GM23338 (cell line): Measurements from ENCODE around the gene NDUFS2. TPM values are rescaled to one million over a fixed set of nuclear protein-coding genes. Genes with fewer than 3 reads are reported as not detected.

Source experiments
- ATAC-seq: fragments of 200-7000 bp; cut with Tn5 transposase; 3 replicates; pipeline ENCODE4 v1.9.1; 2020
- DNase-seq: peaks from one replicate; pipeline ENCODE4 v3.0.0-alpha.2; 2015; ENCODE audit warnings: low spot score
- H2AFZ ChIP-seq: fragments of 200-600 bp; sonication (generic); 2 replicates; pipeline ENCODE4 v1.8.0; 2016; ENCODE audit warnings: antibody characterized with exemption, mild to moderate bottlenecking, moderate library complexity
- H3F3A ChIP-seq: fragments of 200-600 bp; sonication (generic); replicated peaks from 2 replicates; pipeline ENCODE4 v1.8.0; 2017; ENCODE audit warnings: antibody characterized with exemption, mixed run types, low read depth
- H3K27ac ChIP-seq: fragments of 200-600 bp; sonication (generic); 2 replicates; pipeline ENCODE4 v1.6.1; 2016; ENCODE audit warnings: low read depth
- H3K27me3 ChIP-seq: fragments of 200-600 bp; sonication (generic); 2 replicates; pipeline ENCODE4 v1.8.0; 2016; ENCODE audit warnings: mild to moderate bottlenecking, mixed run types, moderate library complexity; ENCODE audit not compliant: insufficient read depth
- H3K36me3 ChIP-seq: fragments of 200-600 bp; sonication (generic); 2 replicates; pipeline ENCODE4 v1.8.0; 2016; ENCODE audit warnings: mild to moderate bottlenecking; ENCODE audit not compliant: insufficient read depth
- H3K4me1 ChIP-seq: fragments of 200-600 bp; sonication (generic); 2 replicates; pipeline ENCODE4 v1.8.0; 2016; ENCODE audit warnings: mild to moderate bottlenecking, moderate library complexity; ENCODE audit not compliant: insufficient read depth
- H3K4me2 ChIP-seq: fragments of 200-600 bp; sonication (generic); 2 replicates; pipeline ENCODE4 v1.7.1; 2017; ENCODE audit warnings: mixed run types
- H3K4me3 ChIP-seq: fragments of 200-600 bp; sonication (generic); 2 replicates; pipeline ENCODE4 v1.6.1; 2016; ENCODE audit warnings: mixed run types
- H3K79me2 ChIP-seq: fragments of 200-600 bp; sonication (generic); replicated peaks from 2 replicates; pipeline ENCODE4 v1.8.0; 2017; ENCODE audit warnings: mild to moderate bottlenecking; ENCODE audit not compliant: insufficient read depth
- H3K9me2 ChIP-seq: fragments of 200-600 bp; sonication (generic); 2 replicates; pipeline ENCODE4 v1.8.0; 2017; ENCODE audit not compliant: insufficient read depth
- H4K20me1 ChIP-seq: fragments of 200-600 bp; sonication (generic); replicated peaks from 2 replicates; pipeline ENCODE4 v1.8.0; 2017; ENCODE audit warnings: mild to moderate bottlenecking; ENCODE audit not compliant: insufficient read depth
- H3K27ac Mint-ChIP-seq: 2 replicates; pipeline ENCODE4 v1.8.0; 2020; ENCODE audit warnings: inconsistent platforms, mild to moderate bottlenecking, moderate library complexity, mixed read lengths
- H3K27me3 Mint-ChIP-seq: 3 replicates; pipeline ENCODE4 v1.8.0; 2022; ENCODE audit warnings: low read depth, mild to moderate bottlenecking, moderate library complexity, mixed read lengths, inconsistent platforms; ENCODE audit not compliant: insufficient read depth, poor library complexity
- H3K36me3 Mint-ChIP-seq: 3 replicates; pipeline ENCODE4 v1.8.0; 2021; ENCODE audit warnings: low read depth, mild to moderate bottlenecking, inconsistent platforms, moderate library complexity, mixed read lengths
- H3K4me1 Mint-ChIP-seq: 3 replicates; pipeline ENCODE4 v1.8.0; 2020; ENCODE audit warnings: mild to moderate bottlenecking, inconsistent platforms, mixed read lengths
- H3K4me3 Mint-ChIP-seq: 3 replicates; pipeline ENCODE4 v1.8.0; 2021; ENCODE audit warnings: moderate library complexity, mild to moderate bottlenecking, inconsistent platforms, mixed read lengths
- H3K9me3 Mint-ChIP-seq: 3 replicates; pipeline ENCODE4 v1.8.0; 2020; ENCODE audit warnings: moderate library complexity, mild to moderate bottlenecking, inconsistent platforms, mixed read lengths
- CREB1 ChIP-seq: fragments of 250-450 bp; sonication (Bioruptor Pico); IDR thresholded peaks from 2 replicates; pipeline ENCODE4 v1.5.0; 2020; ENCODE audit warnings: low read depth, mild to moderate bottlenecking, moderate library complexity
- EZH2phosphoT487 ChIP-seq: fragments of 200-600 bp; sonication (generic); IDR thresholded peaks from one replicate; pipeline ENCODE4 v1.8.1; 2018; ENCODE audit warnings: antibody characterized with exemption; ENCODE audit not compliant: unreplicated experiment
- POLR2AphosphoS5 ChIP-seq: IDR thresholded peaks from 2 replicates; pipeline ENCODE4 v1.6.1; 2016; ENCODE audit warnings: antibody characterized with exemption, low read depth
- ZNF331 ChIP-seq: fragments of 250-450 bp; sonication (Bioruptor Pico); IDR thresholded peaks from 2 replicates; pipeline ENCODE4 v1.5.0; 2020; ENCODE audit warnings: low read depth, mild to moderate bottlenecking, moderate library complexity
- polyA plus RNA-seq: library from polyadenylated mRNA; unstranded; fragments of >200 nt; fragmentation: Nextera tagmentation; extraction: Ambion mirVana; gene quantifications from 2 replicates; pipeline ENCODE4 v1.2.1, GENCODE V29; 2016
- total RNA-seq: library from RNA; depleted of rRNA; stranded (reverse); fragments of >200 nt; shearing (Covaris generic); gene quantifications from 2 replicates; pipeline ENCODE4 v1.2.3, GENCODE V29; 2014
- TF ChIP-seq, protein P1 (sequence below), 2 experiments: fragments of 200-600 bp in 1 of 2; sonication (generic) in 1 of 2; conservative IDR thresholded peaks; 2 replicates each; pipeline versions ENCODE4 v1.5.1 to v1.6.1; 2016 to 2017; ENCODE audit warnings: antibody characterized with exemption in 2 of 2, low read depth in 2 of 2, mild to moderate bottlenecking in 2 of 2, moderate library complexity in 1 of 2
- TF ChIP-seq, protein P2 (sequence below): IDR thresholded peaks from 2 replicates; pipeline ENCODE4 v1.6.1; 2016; ENCODE audit warnings: antibody characterized with exemption

The NDUFS2 gene
- total and polyA plus RNA-seq, 2 experiments from 2014 or later = 56.7 to 131 TPM

DNA sequence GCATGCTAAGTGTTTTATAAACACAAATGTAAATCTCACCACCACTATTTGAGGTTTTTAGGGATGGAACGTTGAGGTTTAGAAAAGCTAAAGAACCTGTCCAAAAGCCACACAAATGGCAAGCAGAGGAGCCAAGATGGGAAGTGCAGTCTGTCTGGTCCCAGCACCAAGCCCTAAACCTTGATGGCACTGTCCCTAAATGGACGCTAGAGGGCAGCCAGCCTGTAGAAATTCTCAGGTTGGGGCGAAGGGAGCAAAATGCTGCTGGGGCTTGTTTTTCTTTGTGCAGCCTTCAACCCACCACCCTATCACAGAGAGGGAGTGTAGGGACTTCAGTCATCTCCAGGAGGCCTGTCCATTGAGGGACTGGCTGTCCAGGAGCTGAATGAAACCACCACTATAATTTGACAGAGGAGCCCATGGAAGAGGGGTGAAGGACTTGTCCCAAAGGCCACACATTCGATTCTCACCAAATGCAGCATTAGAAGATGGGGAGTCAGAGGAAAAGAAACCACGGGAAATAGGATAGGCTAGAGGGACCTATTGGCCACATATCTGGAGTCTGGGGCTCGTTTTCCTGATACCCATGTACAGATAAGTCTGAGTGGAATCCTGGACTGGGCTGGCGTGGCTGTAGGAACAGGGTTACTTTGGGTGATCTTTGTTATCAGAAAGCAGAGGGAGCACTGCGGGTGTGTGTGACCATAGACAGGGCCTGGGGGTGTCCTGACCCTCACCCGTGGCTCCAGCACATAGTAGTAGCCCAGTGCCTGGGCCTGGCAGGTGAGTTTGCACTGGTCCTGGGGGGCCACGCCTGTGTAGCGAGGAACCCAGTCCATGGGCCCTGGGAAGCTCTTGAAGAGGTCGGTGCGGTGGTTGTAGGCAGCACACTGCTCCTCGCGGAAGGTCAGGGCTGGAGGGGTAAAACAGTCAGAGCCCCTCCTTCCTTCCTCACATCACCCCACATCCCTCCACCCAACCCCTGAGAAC, 9.4 kb upstream of the NDUFS2 start:
- DNase-seq = peak; percentile 93
- TF ChIP-seq, protein P1, sequence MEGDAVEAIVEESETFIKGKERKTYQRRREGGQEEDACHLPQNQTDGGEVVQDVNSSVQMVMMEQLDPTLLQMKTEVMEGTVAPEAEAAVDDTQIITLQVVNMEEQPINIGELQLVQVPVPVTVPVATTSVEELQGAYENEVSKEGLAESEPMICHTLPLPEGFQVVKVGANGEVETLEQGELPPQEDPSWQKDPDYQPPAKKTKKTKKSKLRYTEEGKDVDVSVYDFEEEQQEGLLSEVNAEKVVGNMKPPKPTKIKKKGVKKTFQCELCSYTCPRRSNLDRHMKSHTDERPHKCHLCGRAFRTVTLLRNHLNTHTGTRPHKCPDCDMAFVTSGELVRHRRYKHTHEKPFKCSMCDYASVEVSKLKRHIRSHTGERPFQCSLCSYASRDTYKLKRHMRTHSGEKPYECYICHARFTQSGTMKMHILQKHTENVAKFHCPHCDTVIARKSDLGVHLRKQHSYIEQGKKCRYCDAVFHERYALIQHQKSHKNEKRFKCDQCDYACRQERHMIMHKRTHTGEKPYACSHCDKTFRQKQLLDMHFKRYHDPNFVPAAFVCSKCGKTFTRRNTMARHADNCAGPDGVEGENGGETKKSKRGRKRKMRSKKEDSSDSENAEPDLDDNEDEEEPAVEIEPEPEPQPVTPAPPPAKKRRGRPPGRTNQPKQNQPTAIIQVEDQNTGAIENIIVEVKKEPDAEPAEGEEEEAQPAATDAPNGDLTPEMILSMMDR (conservative IDR thresholded peaks at IDR 0.05; ENCODE audit: low read depth in 2 of 2) = peak; percentile 88 to 94
- TF ChIP-seq EZH2phosphoT487 = no peak
- Histone ChIP-seq H2AFZ (no peak overlapping the region), H3K27ac (no peak overlapping the region), H3K4me2 (no peak overlapping the region), H3K9me2 (no peaks in the 10 kb centered on the region), H3F3A (0 out of 2 replicates have a peak, but pooled peaks cover 3% of the 10 kb centered on the region), H3K4me1 (peaks cover 19% of the 10 kb centered on the region), H3K27me3 (no peaks in the 10 kb centered on the region), H4K20me1 (no peaks in the 10 kb centered on the region), H3K36me3 (no peaks in the 10 kb centered on the region), H3K79me2 (no peaks in the 10 kb centered on the region), H3K4me3 (no peak overlapping the region)
- Mint-ChIP-seq H3K36me3 (peaks cover 11% of the 10 kb centered on the region; the same call in 2 of the 3 replicates), H3K27ac (no peak overlapping the region), H3K27me3 (peaks cover 6% of the 10 kb centered on the region), H3K9me3 (no peaks in the 10 kb centered on the region), H3K4me1 (peaks cover 25% of the 10 kb centered on the region), H3K4me3 (no peak overlapping the region; the same call in 2 of the 3 replicates)
- peak; percentile 76 for ATAC-seq

DNA sequence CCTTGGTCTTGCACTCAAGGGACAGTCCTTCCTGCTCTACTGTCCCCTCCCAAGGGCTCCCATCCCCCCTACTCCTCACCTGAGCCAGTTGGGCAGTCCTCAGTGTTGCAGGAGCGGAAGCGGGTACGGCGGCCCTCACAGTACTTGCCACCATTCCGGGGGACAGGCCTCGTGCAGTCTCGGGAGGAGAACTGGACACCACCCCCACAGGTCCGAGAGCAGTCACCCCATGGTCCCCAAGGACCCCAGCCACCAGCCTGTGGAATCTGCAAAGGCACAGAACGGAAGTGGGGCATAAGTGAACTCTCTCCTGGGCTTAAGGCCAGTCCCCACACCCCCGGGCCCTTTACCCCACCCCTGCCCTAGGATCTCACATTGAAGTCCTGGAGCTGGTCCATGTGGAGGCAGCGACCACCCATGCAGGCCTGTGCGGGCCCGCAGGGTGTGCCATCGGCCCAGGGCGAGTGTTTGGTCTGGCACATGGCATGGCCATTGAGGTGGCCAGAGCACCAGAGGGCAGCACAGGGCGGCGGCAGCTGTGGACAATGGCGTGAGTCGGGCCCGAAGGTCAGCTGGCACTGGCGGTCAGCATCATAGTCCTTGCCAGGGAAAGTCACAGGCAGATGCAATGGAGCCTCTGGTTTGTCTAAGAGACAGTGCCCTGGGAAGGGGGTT, 8.5 kb upstream of the NDUFS2 start:
- Histone ChIP-seq H3K4me3 (no peak overlapping the region), H4K20me1 (no peaks in the 10 kb centered on the region), H3K79me2 (no peaks in the 10 kb centered on the region), H3K9me2 (no peaks in the 10 kb centered on the region), H3F3A (0 out of 2 replicates have a peak, but pooled peaks cover 3% of the 10 kb centered on the region), H3K36me3 (no peaks in the 10 kb centered on the region), H3K27ac (no peak overlapping the region), H3K4me2 (no peak overlapping the region), H3K27me3 (no peaks in the 10 kb centered on the region), H3K4me1 (peaks cover 27% of the 10 kb centered on the region), H2AFZ (no peak overlapping the region)
- H3K36me3 Mint-ChIP-seq = peaks cover 11% of the 10 kb centered on the region; the same call in 2 of the 3 replicates
- H3K9me3 Mint-ChIP-seq = no peaks in the 10 kb centered on the region
- H3K27me3 Mint-ChIP-seq = peaks cover 9% of the 10 kb centered on the region
- ATAC-seq (no peak), DNase-seq (no peak)
- H3K4me3 Mint-ChIP-seq = no peak overlapping the region
- H3K4me1 Mint-ChIP-seq = peaks cover 32% of the 10 kb centered on the region
- H3K27ac Mint-ChIP-seq = no peak overlapping the region
- TF ChIP-seq, protein P1 (conservative IDR thresholded peaks at IDR 0.05; ENCODE audit: low read depth in 2 of 2) = peak in 1 of 2 experiments; percentile 36; a peak in 2 of 4 replicates
- TF ChIP-seq POLR2AphosphoS5 = no peak
- TF ChIP-seq, protein P2, sequence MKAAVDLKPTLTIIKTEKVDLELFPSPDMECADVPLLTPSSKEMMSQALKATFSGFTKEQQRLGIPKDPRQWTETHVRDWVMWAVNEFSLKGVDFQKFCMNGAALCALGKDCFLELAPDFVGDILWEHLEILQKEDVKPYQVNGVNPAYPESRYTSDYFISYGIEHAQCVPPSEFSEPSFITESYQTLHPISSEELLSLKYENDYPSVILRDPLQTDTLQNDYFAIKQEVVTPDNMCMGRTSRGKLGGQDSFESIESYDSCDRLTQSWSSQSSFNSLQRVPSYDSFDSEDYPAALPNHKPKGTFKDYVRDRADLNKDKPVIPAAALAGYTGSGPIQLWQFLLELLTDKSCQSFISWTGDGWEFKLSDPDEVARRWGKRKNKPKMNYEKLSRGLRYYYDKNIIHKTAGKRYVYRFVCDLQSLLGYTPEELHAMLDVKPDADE = no peak
- no peak for TF ChIP-seq CREB1 (CRISPR knock-in tag)
- no peak for TF ChIP-seq ZNF331 (CRISPR knock-in tag)
